K562 (cell line): ENCODE results near the gene SMIM12. TPM values are rescaled to one million over a fixed set of nuclear protein-coding genes. Genes with fewer than 3 reads are reported as not detected.

ENCODE experiments used
- ARNT ChIP-seq, 2 experiments: fragments of 450-650 bp; IDR thresholded peaks; 2 replicates each; pipeline ENCODE4 v1.6.1; 2016; ENCODE audit warnings: mild to moderate bottlenecking in 1 of 2
- BCLAF1 ChIP-seq, 2 experiments: fragments of 450-650 bp in 1 of 2; IDR thresholded peaks; 2 replicates each; pipeline ENCODE4 v1.6.1; 2011 to 2017; ENCODE audit warnings: low read depth in 2 of 2, antibody characterized with exemption in 1 of 2, borderline replicate concordance in 1 of 2, low read length in 1 of 2, mild to moderate bottlenecking in 1 of 2, mixed read lengths in 1 of 2; ENCODE audit not compliant: control insufficient read depth in 1 of 2
- E4F1 ChIP-seq: fragments of 250-450 bp; sonication (Bioruptor Pico); IDR thresholded peaks from 2 replicates; pipeline ENCODE4 v1.5.0; 2021; ENCODE audit warnings: mild to moderate bottlenecking, borderline replicate concordance
- ESRRB ChIP-seq: fragments of 250-450 bp; sonication (Bioruptor Pico); IDR thresholded peaks from 2 replicates; pipeline ENCODE4 v1.5.0; 2020; ENCODE audit warnings: mild to moderate bottlenecking, moderate library complexity, borderline replicate concordance
- IRF2 ChIP-seq: sonication (generic); formaldehyde crosslinking; IDR thresholded peaks from 2 replicates; pipeline ENCODE4 v1.8.1; 2022; ENCODE audit warnings: mild to moderate bottlenecking, missing genetic modification reagents
- KAT8 ChIP-seq: fragments of 450-650 bp; IDR thresholded peaks from 2 replicates; pipeline ENCODE4 v1.6.1; 2016; ENCODE audit warnings: low read depth, mild to moderate bottlenecking
- MITF ChIP-seq: IDR thresholded peaks from 2 replicates; pipeline ENCODE4 v1.6.1; 2014; ENCODE audit warnings: antibody characterized with exemption
- MLX ChIP-seq, 2 experiments: fragments of 450-650 bp in 1 of 2; sonication (generic) in 1 of 2; formaldehyde crosslinking; conservative IDR thresholded peaks; 2 replicates each; pipeline versions ENCODE4 v1.4.0 to v1.8.1; 2020 to 2022; ENCODE audit warnings: mild to moderate bottlenecking in 1 of 2, missing genetic modification reagents in 1 of 2
- NFATC3 ChIP-seq: fragments of 450-650 bp; IDR thresholded peaks from 2 replicates; pipeline ENCODE4 v1.6.1; 2017; ENCODE audit warnings: mild to moderate bottlenecking
- RB1 ChIP-seq: fragments of 450-650 bp; IDR thresholded peaks from 2 replicates; pipeline ENCODE4 v1.6.1; 2017; ENCODE audit warnings: low read depth, mild to moderate bottlenecking
- SMAD3 ChIP-seq: fragments of 450-650 bp; formaldehyde crosslinking; conservative IDR thresholded peaks from 2 replicates; pipeline ENCODE4 v1.4.0; 2020; ENCODE audit warnings: mild to moderate bottlenecking
- SP2 ChIP-seq: IDR thresholded peaks from 2 replicates; pipeline ENCODE4 v1.6.1; 2011; ENCODE audit warnings: mild to moderate bottlenecking, low read depth, low read length, moderate library complexity; ENCODE audit not compliant: poor library complexity, severe bottlenecking; ENCODE audit errors: extremely low read depth
- ZBTB34 ChIP-seq: fragments of 250-450 bp; sonication (Bioruptor Pico); IDR thresholded peaks from 2 replicates; pipeline ENCODE4 v1.8.0; 2021; ENCODE audit warnings: mild to moderate bottlenecking, moderate library complexity
- ZFX ChIP-seq: sonication (generic); formaldehyde crosslinking; IDR thresholded peaks from 2 replicates; pipeline ENCODE4 v1.8.0; 2022; ENCODE audit warnings: mild to moderate bottlenecking, missing genetic modification reagents, moderate library complexity
- ZNF282 ChIP-seq: sonication (generic); formaldehyde crosslinking; IDR thresholded peaks from 2 replicates; pipeline ENCODE4 v1.8.1; 2023; ENCODE audit warnings: missing genetic modification reagents
- ZNF766 ChIP-seq: fragments of 200-800 bp; sonication (Bioruptor generic); conservative IDR thresholded peaks from 2 replicates; pipeline ENCODE4 v1.6.1; 2016; ENCODE audit warnings: missing genetic modification characterization, missing compliant biosample characterization
- ZNF785 ChIP-seq: fragments of 250-450 bp; sonication (Bioruptor Pico); IDR thresholded peaks from 2 replicates; pipeline ENCODE4 v1.4.0; 2020; ENCODE audit warnings: mild to moderate bottlenecking
- ZSCAN29 ChIP-seq: fragments of 450-650 bp; IDR thresholded peaks from 2 replicates; pipeline ENCODE4 v1.6.1; 2017
- polyA plus RNA-seq, 8 experiments: library from polyadenylated mRNA; depleted of rRNA in 4 of 8; stranded (reverse) in 5 of 8; unstranded in 3 of 8; fragments of >200 nt; fragmentation: Nextera tagmentation in 2 of 8; fragmentation: Illumina TruSeq in 1 of 8; extraction: Ambion mirVana in 2 of 8; extraction: Trizol in 1 of 8; gene quantifications; 2 replicates each; pipeline versions ENCODE4 v1.2.1 to v1.2.3, GENCODE V29; 2011 to 2014; ENCODE audit warnings: inconsistent platforms in 1 of 8, missing spikeins in 1 of 8
- total RNA-seq, 7 experiments: library from RNA; depleted of rRNA in 6 of 7; stranded (reverse); fragments of >200 nt in 6 of 7; fragmentation: Illumina TruSeq in 2 of 7; extraction: Trizol in 2 of 7; gene quantifications; 2 replicates each; pipeline versions ENCODE4 v1.2.1 to v1.2.3, GENCODE V29; 2011 to 2021; ENCODE audit warnings: low replicate concordance in 1 of 7

The SMIM12 gene
- total and polyA plus RNA-seq, 9 of the 15 experiments (the other 6 are each of a cell fraction or from before 2014, with no cell fraction given) = 51.7 to 112 (median 63.9) TPM

- TF ChIP-seq MITF = peak; percentile 92
- TF ChIP-seq IRF2 (CRISPR knock-in tag) = no peak
- no peak for TF ChIP-seq ZNF282 (CRISPR knock-in tag)
- 0 out of 2 replicates have a peak, but pooled peaks have one; percentile 51 for TF ChIP-seq ZNF766
- no peak for TF ChIP-seq BCLAF1 (IDR thresholded peaks at IDR 0.05; ENCODE audit: borderline replicate concordance in 1 of 2, control insufficient read depth in 1 of 2, low read depth in 2 of 2, low read length in 1 of 2)
- no peak for TF ChIP-seq MLX (CRISPR knock-in tag; conservative IDR thresholded peaks at IDR 0.05)
- peak; percentile 81; the same call in 1 of the 2 replicates for TF ChIP-seq RB1
- TF ChIP-seq ESRRB (CRISPR knock-in tag) = no peak
- no peak for TF ChIP-seq ZFX
- TF ChIP-seq ARNT (IDR thresholded peaks at IDR 0.05) = no peak; a peak in 1 of 4 replicates
- TF ChIP-seq E4F1 (CRISPR knock-in tag) = no peak
- no peak for TF ChIP-seq ZNF785 (CRISPR knock-in tag)
- 0 out of 2 replicates have a peak, but pooled peaks have one; percentile 32 for TF ChIP-seq SMAD3 (CRISPR knock-in tag)
- TF ChIP-seq ZSCAN29 = no peak
- TF ChIP-seq SP2 = no peak
- TF ChIP-seq NFATC3 = no peak
- TF ChIP-seq KAT8 = no peak
- TF ChIP-seq ZBTB34 = no peak
Measured at GRCh38 chr1:34852677-34853217, 6.8 kb downstream of the SMIM12 start (continued).
